Measurements from ENCODE around the gene RBSN.
"Not testable (repeated sequence)": the region's sequence is repeated elsewhere in the genome, so short reads cannot be mapped to it uniquely, and the experiment has no call there.

RBSN gene

GRCh38 chr3:15098503-15099363, at the start of gene RBSN:
Gene RBSN, minus strand, starts transcription at chr3:15099148. Its CDS starts 3,028 bp downstream, at chr3:15096120.
- DNase-seq = peak; percentile 97

- no peak for DNase-seq
These were observed 49.7 kb upstream of the RBSN start for GRCh38 chr3:15148614-15149013.

- not testable (repeated sequence) for DNase-seq
These were observed 37.9 kb upstream of the RBSN start for GRCh38 chr3:15136885-15137284.

GRCh38 chr3:15134968-15135367, 36.0 kb upstream of the RBSN start:
- DNase-seq = not testable (repeated sequence)

GRCh38 chr3:15128403-15128802, 29.5 kb upstream of the RBSN start:
- DNase-seq = not testable (repeated sequence)

GRCh38 chr3:15126975-15127374, 28.0 kb upstream of the RBSN start:
- DNase-seq = not testable (repeated sequence)

- no peak for DNase-seq
These were observed 23.4 kb upstream of the RBSN start for GRCh38 chr3:15122398-15122797.

- no peak for DNase-seq
These were observed 23.0 kb upstream of the RBSN start for GRCh38 chr3:15121936-15122335.

GRCh38 chr3:15120986-15121385, 22.0 kb upstream of the RBSN start:
- no peak for DNase-seq

GRCh38 chr3:15117011-15117410, 18.1 kb upstream of the RBSN start:
- no peak for DNase-seq

GRCh38 chr3:15116032-15116669, 17.2 kb upstream of the RBSN start:
- DNase-seq = no peak

- no peak for DNase-seq
These were observed 15.8 kb upstream of the RBSN start for GRCh38 chr3:15114466-15115358.

GRCh38 chr3:15113884-15114283, 14.9 kb upstream of the RBSN start:
- no peak for DNase-seq

- no peak for DNase-seq
These were observed 14.5 kb upstream of the RBSN start for GRCh38 chr3:15113471-15113870.

GRCh38 chr3:15112011-15112410, 13.1 kb upstream of the RBSN start:
- no peak for DNase-seq

GRCh38 chr3:15110206-15110605, 11.3 kb upstream of the RBSN start:
- DNase-seq = no peak

GRCh38 chr3:15108869-15109268, 9.9 kb upstream of the RBSN start:
- DNase-seq = no peak

- DNase-seq = peak; percentile 83
These were observed 9.2 kb upstream of the RBSN start for GRCh38 chr3:15108082-15108545.

- DNase-seq = no peak
These were observed 8.4 kb upstream of the RBSN start for GRCh38 chr3:15107075-15107947.

- no peak for DNase-seq
These were observed 3.9 kb upstream of the RBSN start for GRCh38 chr3:15102836-15103235.

GRCh38 chr3:15102256-15102655, 3.3 kb upstream of the RBSN start:
- DNase-seq = no peak

All from activated CD4-positive, alpha-beta T cell treated with anti-CD3 and anti-CD28 coated beads for 48 hours (primary cell).